Measurements from ENCODE around the gene KRT85.

- TF ChIP-seq CTCF (conservative IDR thresholded peaks at IDR 0.05; ENCODE audit: low read length) (no peak), EZH2phosphoT487 (IDR thresholded peaks at IDR 0.05; ENCODE audit: borderline replicate concordance, low read depth, low read length) (no peak)
These were observed 35.7 kb upstream of the KRT85 start for GRCh38 chr12:52402873-52403540.
